H1 (cell line): ENCODE measurements around the gene ADM2. TPM values are rescaled to one million over a fixed set of nuclear protein-coding genes. Genes with fewer than 3 reads are reported as not detected.

Experiments used
- CHD7 ChIP-seq: fragments of 300-600 bp; sonication (generic); IDR thresholded peaks from 2 replicates; pipeline ENCODE4 v1.7.1; 2012; ENCODE audit warnings: low read length, moderate library complexity, mild to moderate bottlenecking, inconsistent platforms; ENCODE audit not compliant: insufficient replicate concordance
- polyA plus RNA-seq, 7 experiments: library from polyadenylated mRNA; depleted of rRNA in 3 of 7; stranded (reverse) in 5 of 7; unstranded in 2 of 7; fragments of >200 nt in 5 of 7; fragments of 200-250 nt in 2 of 7; gene quantifications; 1 replicate in 5 of 7; 2 replicates in 1 of 7; 4 replicates in 1 of 7; pipeline versions ENCODE4 v1.2.1 to v1.2.3, GENCODE V29; 2011 to 2013; ENCODE audit warnings: missing spikeins in 2 of 7, mixed read lengths in 2 of 7
- total RNA-seq: library from RNA; stranded (reverse); fragmentation: NEBNext Ultra II Directional; extraction: Animal tissue kit (Norgen Biotek cat#: 25700); gene quantifications from 2 replicates; pipeline ENCODE4 v1.2.1, GENCODE V29; 2021

Gene ADM2
- total and polyA plus RNA-seq, 2 of the 8 experiments (the other 6 are each of a cell fraction or from before 2014, with no cell fraction given): 3.3 to 7.5 TPM

GRCh38 chr22:50479721-50480120 is 1.6 kb upstream of the ADM2 start (continued):
- TF ChIP-seq CHD7: no peak
- TF ChIP-seq, all 59 proteins: peak for 0
